ENCODE measurements around the gene FYB1.

The FYB1 gene

GRCh38 chr5:39064450-39064849, 154.9 kb downstream of the FYB1 start:
- in situ Hi-C loops (cut with MboI; ENCODE audit: low sequenced_read_pairs) = no loop called here

DNA sequence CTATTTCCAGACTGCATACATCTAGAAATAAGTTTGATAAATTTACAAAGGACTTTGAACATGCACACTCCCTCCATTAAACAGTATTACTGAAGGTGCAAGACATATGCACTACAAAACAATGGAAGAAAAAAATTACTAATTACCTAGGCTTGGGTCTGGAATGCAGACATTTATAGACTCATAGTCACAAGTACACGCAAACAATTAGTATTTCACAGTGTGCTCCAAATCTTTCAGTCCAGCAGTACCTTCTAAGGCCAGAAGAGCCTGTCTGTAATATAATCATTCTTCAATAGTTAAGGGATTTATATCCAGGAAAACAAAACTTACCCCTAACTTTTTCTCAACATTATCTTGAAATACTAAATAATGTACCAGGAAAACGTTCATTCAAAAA, 156.3 kb downstream of the FYB1 start:
- in situ Hi-C loops (cut with MboI; ENCODE audit: low sequenced_read_pairs) = no loop called here

DNA sequence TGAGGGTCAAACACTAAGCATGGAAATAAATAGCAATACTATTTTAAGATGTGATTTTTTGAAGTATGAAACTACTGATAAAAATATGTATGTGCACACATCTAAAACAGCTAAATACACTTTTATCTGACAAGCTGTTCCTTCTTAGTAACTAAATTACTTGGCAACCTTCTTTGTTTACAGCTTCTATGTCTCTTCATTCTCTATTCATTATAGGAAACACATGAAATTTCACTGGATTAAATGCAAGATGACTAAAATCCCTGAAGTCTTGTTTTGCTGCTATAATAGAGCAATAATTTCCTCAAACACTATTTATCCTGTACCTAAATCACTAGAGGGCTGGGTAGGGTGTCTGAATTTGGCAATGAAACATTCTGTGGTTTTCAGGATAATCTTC, 156.8 kb downstream of the FYB1 start:
- in situ Hi-C loops (cut with MboI; ENCODE audit: low sequenced_read_pairs) = no loop called here

DNA sequence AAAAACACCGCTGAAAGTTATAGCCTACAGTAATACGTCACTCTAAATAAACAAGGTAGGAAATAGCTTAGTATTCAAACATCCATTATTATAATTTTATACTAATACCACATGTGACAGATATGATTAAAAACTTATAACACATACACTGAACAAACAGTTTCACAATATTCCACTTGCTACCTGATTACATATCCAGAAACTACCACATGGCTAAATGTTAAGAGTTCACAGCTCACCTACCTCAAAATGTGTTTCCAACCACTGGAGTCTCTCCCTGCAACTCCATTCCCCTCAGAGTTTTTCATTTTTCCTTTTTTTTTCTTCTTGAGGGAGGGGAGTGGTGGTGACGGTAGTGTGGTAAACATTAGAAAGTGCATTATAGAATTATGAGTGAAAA, 157.3 kb downstream of the FYB1 start:
- in situ Hi-C loops (cut with MboI; ENCODE audit: low sequenced_read_pairs) = no loop called here

- in situ Hi-C loops (cut with MboI; ENCODE audit: low sequenced_read_pairs) = no loop called here
Measured at GRCh38 chr5:39059064-39059463, 160.3 kb downstream of the FYB1 start.

DNA sequence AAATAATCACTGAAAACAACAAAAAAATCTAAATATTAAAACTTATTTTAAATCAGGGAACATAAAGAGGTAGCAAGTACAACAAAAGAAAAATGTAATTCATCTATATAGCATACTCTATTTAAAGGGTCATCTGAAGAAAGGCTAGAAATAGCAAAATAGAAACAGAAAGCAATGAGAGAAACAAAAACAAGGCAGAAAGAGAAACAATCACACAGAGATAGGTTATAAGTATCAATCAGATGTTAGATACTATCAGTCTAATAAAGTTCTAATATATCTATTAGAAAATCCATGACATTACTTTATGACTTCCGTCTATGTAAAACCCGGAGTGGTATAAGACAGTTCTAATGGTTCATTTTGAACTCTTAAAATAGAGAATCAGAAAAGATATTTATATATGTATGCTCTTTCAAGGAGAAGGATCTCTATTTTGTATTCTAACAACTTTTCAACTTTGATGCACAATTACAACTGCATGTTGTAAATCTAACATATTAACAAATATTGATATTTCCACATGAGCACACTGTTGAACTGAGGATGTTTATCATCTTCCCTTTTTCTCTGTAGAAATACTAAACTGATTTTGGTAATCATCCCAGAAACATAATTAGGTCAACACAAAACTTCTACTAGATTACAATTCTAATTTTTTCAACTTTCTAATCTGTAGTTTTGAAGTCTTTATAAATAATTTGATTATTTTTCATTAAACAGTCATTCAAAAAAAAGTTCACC, 161.0 kb downstream of the FYB1 start:
- in situ Hi-C loops (cut with MboI; ENCODE audit: low sequenced_read_pairs) = no loop called here

DNA sequence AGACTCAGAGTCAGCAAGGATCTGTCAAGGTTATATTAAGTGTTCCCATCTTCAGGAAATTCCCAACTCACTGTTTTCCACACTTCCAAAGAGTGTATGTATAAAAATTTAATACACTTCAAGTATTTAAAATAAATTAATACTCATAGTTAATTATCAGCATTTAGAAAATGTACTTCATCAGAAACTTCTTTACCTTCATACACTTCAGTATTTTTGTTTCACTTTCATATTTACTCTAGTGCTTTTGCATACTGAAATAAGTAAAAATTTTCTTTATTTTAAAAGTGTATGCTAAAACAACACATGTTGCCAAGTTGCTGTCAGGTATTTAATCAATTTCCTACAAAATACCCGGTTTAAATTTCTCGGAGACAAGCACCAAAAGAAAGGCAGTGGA, 161.6 kb downstream of the FYB1 start:
- in situ Hi-C loops (cut with MboI; ENCODE audit: low sequenced_read_pairs) = no loop called here

- in situ Hi-C loops (cut with MboI; ENCODE audit: low sequenced_read_pairs) = no loop called here
Measured at GRCh38 chr5:39055768-39056398, 163.5 kb downstream of the FYB1 start.
